ENCODE measurements around the gene FRMD8.

DNA sequence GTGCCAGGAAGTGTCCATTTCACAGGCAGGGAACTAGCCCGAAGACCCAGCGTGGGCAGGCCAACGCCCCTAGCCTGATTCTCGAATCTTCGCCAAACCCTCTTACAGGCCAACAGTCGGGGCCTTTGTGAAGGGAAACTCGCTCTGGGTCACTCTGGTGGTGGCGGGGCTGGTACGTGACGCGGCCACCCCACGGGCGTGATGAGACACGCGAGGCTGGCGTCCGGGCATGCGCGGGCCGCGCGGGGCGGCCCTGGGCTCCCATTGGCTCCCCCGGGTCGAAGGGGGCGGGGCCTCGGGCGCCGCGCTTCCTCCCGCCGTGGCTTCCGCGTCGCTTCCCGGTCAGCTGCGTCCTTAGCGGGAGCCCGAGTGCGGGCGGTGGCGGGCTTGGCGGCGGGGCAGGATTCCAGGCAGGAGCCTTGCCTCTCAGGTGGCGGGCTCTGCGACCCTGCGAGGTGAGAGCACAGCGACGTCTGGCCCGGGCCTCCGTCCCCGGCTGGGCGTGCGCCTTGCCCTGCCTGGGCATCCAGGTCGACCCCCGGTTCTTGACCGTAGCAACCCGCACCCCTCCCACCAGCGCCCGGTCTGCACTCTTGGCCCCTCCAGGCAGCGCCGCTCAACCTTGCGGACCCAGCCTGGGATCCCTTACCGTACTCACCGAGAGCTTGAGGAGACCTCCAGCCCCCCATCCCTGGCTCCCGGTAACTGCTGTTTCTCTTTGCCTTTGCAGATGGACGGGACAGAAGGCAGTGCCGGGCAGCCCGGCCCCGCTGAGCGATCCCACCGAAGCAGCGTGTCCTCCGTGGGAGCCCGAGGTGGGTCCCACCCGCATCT, at the start of gene FRMD8:
- TF ChIP-seq, protein P1, sequence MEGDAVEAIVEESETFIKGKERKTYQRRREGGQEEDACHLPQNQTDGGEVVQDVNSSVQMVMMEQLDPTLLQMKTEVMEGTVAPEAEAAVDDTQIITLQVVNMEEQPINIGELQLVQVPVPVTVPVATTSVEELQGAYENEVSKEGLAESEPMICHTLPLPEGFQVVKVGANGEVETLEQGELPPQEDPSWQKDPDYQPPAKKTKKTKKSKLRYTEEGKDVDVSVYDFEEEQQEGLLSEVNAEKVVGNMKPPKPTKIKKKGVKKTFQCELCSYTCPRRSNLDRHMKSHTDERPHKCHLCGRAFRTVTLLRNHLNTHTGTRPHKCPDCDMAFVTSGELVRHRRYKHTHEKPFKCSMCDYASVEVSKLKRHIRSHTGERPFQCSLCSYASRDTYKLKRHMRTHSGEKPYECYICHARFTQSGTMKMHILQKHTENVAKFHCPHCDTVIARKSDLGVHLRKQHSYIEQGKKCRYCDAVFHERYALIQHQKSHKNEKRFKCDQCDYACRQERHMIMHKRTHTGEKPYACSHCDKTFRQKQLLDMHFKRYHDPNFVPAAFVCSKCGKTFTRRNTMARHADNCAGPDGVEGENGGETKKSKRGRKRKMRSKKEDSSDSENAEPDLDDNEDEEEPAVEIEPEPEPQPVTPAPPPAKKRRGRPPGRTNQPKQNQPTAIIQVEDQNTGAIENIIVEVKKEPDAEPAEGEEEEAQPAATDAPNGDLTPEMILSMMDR (IDR thresholded peaks at IDR 0.05) = peak in 1 of 3 donors; percentile 10
- peak; percentile 43 for TF ChIP-seq EP300 (IDR thresholded peaks at IDR 0.05)

Measured in ovary (tissue), 3 donors.